Fibroblast of lung (primary cell): ENCODE results near the gene WFDC9.

Experiments
- EZH2 ChIP-seq: IDR thresholded peaks from 2 replicates; pipeline ENCODE4 v1.5.1; 2012; ENCODE audit warnings: low read length, control low read depth, mild to moderate bottlenecking; ENCODE audit errors: missing control alignments
- TF ChIP-seq, protein P1 (sequence below), 2 donors: IDR thresholded peaks in 1 of 2; conservative IDR thresholded peaks in 1 of 2; 1 replicate in 1 of 2; 2 replicates in 1 of 2; pipeline ENCODE4 v1.5.1; 2011 to 2012; ENCODE audit warnings: low read length in 2 of 2, control low read depth in 1 of 2, inconsistent platforms in 1 of 2, low read depth in 1 of 2, mild to moderate bottlenecking in 1 of 2

DNA sequence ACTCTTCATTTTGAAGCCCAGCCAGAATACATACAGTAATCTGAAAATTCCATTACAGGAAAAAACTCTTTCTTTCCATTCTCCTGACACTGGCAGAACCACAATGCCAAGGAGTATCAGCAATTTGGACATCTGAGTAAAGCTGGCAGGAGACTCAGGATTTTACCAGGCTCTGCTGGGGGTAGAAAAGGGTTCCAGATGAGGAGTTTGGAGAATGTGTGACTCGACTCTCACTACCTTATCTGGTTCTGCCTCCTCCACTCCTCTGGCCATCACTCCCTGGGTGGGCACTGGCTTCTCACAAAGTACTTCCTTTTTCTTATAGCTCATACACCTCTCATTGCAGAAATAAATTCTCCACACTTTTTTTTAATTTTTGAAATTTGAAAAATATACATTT, 41.4 kb downstream of the WFDC9 start:
- TF ChIP-seq, protein P1, sequence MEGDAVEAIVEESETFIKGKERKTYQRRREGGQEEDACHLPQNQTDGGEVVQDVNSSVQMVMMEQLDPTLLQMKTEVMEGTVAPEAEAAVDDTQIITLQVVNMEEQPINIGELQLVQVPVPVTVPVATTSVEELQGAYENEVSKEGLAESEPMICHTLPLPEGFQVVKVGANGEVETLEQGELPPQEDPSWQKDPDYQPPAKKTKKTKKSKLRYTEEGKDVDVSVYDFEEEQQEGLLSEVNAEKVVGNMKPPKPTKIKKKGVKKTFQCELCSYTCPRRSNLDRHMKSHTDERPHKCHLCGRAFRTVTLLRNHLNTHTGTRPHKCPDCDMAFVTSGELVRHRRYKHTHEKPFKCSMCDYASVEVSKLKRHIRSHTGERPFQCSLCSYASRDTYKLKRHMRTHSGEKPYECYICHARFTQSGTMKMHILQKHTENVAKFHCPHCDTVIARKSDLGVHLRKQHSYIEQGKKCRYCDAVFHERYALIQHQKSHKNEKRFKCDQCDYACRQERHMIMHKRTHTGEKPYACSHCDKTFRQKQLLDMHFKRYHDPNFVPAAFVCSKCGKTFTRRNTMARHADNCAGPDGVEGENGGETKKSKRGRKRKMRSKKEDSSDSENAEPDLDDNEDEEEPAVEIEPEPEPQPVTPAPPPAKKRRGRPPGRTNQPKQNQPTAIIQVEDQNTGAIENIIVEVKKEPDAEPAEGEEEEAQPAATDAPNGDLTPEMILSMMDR (conservative IDR thresholded peaks at IDR 0.05 in 1 of 2, IDR thresholded peaks at IDR 0.05 in 1 of 2; ENCODE audit: low read depth in 1 of 2, low read length in 2 of 2) = no peak
- no peak for TF ChIP-seq EZH2
